Dedifferentiated amniotic fluid mesenchymal stem cell (primary cell): Measurements from ENCODE around the gene AKR7A3.
"Not testable (repeated sequence)": the region's sequence is repeated elsewhere in the genome, so short reads cannot be mapped to it uniquely, and the experiment has no call there.

Source experiments
- DNase-seq: peaks from one replicate; pipeline ENCODE4 v3.0.0-alpha.2; 2016; ENCODE audit errors: extremely low spot score

The AKR7A3 gene

GRCh38 chr1:19289244-19289643 is 674 bp upstream of the AKR7A3 start:
- DNase-seq, result no peak

DNA sequence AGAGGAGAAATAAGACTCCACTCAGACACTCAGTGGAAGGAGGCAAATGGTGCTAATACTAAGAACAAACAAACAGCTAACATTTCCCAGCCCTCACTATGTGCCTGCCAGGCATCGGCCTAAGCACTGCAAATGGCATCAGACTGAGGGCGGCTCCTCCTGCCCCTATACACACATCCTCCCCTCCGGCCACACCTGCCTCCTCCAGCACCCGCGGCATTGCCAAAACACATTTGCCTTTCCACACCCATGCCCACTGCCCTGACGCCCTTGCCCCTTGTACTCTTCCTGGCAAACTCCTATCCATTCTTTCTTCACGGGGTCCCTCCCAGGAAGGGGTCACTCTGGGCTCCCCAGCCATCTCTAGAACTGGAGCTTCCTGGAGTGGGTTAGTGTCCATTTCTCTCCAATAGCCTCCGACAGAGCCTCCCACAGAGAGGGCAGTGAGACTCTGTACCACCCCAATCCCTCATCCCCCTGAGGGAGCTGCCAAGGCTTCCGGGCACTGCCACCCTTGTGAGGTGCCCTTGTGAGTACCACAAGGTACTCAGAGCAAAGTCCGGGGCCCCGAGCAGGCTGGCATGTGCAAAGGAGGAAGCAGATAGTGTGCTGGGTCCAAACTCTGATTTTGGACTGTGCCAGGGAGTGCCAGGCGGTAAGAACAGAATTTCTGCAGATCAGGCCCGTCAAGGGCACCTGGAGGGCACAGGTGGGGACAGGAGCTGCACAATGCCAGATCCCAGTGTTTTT is 959 bp downstream of the AKR7A3 start:
- DNase-seq, result no peak

GRCh38 chr1:19285807-19286206 is 2.8 kb downstream of the AKR7A3 start:
- not testable (repeated sequence) for DNase-seq

- DNase-seq, result not testable (repeated sequence)
Measured at GRCh38 chr1:19285366-19285765, 3.2 kb downstream of the AKR7A3 start.

- no peak for DNase-seq
Measured at GRCh38 chr1:19284881-19285280, 3.7 kb downstream of the AKR7A3 start.

- DNase-seq, result no peak
Measured at GRCh38 chr1:19283891-19284290, 4.7 kb downstream of the AKR7A3 start.

GRCh38 chr1:19274636-19275035 is 13.9 kb downstream of the AKR7A3 start:
- no peak for DNase-seq

- not testable (repeated sequence) for DNase-seq
Measured at GRCh38 chr1:19273844-19274531, 14.6 kb downstream of the AKR7A3 start.

DNA sequence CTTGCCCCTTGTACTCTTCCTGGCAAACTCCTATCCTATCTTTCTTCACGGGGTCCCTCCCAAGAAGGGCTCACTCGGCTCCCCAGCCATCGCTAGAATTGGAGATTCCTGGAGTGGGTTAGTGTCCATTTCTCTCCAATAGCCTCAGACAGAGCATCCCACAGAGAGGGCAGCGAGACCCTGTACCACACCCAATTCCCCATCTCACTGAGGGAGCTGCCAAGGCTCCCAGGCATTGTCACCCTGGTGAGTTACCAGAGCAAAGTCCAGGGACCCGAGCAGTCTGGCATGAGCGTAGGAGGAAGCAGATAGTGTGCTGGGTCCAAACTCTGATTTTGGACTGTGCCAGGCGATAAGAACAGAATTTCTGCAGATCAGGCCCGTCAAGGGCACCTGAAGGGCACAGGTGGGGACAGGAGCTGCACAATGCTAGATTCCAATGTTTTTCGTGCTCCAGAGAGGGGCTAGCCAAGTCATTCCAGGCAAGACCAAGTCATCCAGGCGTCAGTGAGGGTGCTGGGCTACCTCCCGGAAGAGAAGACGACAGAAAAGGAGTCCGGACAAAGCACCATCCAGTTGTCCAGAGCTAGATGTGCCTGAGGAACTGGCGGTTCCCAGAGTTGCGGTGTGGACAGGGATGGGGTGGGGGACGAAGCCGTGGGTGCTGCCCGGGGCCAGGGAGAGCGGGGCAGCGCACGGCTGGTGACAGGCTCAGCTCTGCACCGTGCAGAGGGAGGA is 15.3 kb downstream of the AKR7A3 start:
- no peak for DNase-seq

DNA sequence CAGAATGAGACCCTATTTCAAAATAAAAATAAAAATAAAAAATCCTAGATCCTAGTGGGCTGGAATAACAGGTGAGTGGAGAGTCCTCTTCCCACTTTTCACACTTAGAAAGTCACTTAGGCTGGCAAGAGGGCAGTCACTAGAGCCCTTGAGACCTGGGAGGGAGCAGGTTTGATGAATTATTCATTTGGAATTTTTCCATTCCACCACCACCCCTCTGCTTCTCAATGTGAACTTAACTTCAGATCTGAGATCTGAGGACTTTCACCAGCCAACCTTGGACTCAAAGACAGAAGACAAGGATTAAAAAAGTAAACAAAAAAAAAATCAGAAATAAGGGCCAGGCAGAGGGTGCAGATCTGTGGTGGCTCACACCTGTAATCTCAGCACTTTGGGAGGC is 16.5 kb downstream of the AKR7A3 start:
- no peak for DNase-seq

DNA sequence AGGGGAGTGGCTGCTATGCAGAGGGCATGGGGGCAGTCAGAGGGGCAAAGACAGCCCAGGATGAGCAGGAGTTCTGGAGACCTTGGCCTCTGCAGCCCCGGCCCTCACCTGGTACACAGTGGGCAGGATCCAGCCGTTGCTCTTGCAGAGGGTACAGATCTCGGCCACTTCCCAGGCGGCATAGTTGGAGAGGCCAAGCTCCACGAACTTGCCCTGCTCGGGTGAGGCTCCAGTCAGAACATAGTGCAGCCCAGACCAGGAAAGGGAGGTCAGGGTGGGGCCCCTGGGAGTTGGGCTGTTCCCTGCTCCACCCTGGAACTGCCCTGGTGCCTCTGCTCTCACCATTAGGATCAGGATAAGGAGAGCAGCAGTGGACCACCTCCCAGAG is 18.2 kb downstream of the AKR7A3 start:
- DNase-seq, result not testable (repeated sequence)

- not testable (repeated sequence) for DNase-seq
Measured at GRCh38 chr1:19269427-19270342, 18.9 kb downstream of the AKR7A3 start.

- DNase-seq, result no peak
Measured at GRCh38 chr1:19268445-19268844, 20.1 kb downstream of the AKR7A3 start.

DNA sequence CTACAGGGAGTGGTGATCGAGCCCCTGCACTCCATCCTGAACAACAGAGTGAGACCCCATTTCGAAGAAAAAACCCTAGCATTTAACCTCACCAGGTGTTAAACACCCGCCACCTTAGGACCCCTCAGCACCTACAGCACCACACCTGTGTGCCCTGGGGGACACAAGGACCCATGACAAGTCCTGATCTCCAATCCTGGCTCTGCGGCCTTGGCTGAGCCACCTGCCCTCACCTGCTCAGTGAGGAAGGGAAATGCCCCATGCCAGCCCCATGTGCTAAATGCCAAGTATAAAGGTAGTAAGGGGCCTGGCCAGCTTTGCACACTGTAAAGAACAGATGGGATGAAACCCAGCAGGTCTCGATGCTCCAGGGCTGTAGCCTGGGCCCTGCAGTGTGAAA is 25.8 kb downstream of the AKR7A3 start:
- DNase-seq, result no peak

DNA sequence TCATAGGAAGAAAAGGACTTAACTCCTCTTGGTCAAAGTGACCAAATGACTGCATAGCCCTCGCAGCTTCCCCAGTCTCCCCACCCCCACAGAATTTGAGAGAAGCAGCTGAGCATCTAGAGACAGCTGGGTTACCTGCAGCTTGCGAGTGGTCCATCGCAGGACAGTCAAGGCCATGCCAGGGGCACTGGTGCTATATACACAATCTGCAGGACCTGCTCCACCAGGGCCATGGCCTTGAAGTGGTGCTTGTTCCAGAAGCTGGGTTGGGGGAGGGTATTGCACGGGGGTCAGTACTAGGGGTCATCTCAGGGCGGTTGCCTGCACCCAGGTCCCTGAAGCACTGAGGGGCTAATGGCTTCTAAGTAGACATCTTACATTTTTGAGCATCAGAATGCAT is 26.5 kb downstream of the AKR7A3 start:
- DNase-seq, result no peak

- DNase-seq, result peak; percentile 96
Measured at GRCh38 chr1:19260211-19261138, 28.1 kb downstream of the AKR7A3 start.

GRCh38 chr1:19258353-19258752 is 30.2 kb downstream of the AKR7A3 start:
- DNase-seq, result no peak

- DNase-seq, result no peak
Measured at GRCh38 chr1:19257178-19257914, 31.2 kb downstream of the AKR7A3 start.

GRCh38 chr1:19256301-19256700 is 32.3 kb downstream of the AKR7A3 start:
- not testable (repeated sequence) for DNase-seq

- no peak for DNase-seq
Measured at GRCh38 chr1:19255288-19255687, 33.3 kb downstream of the AKR7A3 start.
